Panc1 (cell line): Measurements from ENCODE around the gene ZDHHC7. TPM values are rescaled to one million over a fixed set of nuclear protein-coding genes. Genes with fewer than 3 reads are reported as not detected.

Experiments used
- ATAC-seq: fragments of 200-7000 bp; cut with Tn5 transposase; 2 replicates; pipeline ENCODE4 v1.9.1; 2020; ENCODE audit warnings: mild to moderate bottlenecking, moderate library complexity
- BruUV-seq: library from RNA; stranded (reverse); fragments of 400-500 nt; replicated peaks from 2 replicates; lab custom pipeline; 2021; lab: Mats Ljungman, UMichigan
- CTCF ChIA-PET: fragments of 300-600 bp; sonication (Branson Sonifier 250); formaldehyde crosslinking; loops from one replicate; lab custom pipeline; 2022; ENCODE audit warnings: antibody characterized with exemption; lab: Charles Lee
- POLR2A ChIA-PET: fragments of 300-600 bp; sonication (Branson Sonifier 250); formaldehyde crosslinking; loops from one replicate; lab custom pipeline; 2022; ENCODE audit warnings: antibody characterized with exemption; lab: Charles Lee
- DNase-seq: peaks from one replicate; pipeline ENCODE4 v3.0.0-alpha.2; 2010; ENCODE audit warnings: low read depth, low spot score
- H3K27ac ChIP-seq: 2 replicates; pipeline ENCODE4 v1.5.1; 2011; ENCODE audit warnings: mild to moderate bottlenecking, low read length, inconsistent platforms
- H3K27me3 ChIP-seq: fragments of 200-500 bp; sonication (Bioruptor generic); 2 replicates; pipeline ENCODE4 v1.6.0; 2014; ENCODE audit warnings: low read length, inconsistent platforms; ENCODE audit not compliant: control insufficient read depth, insufficient read depth
- H3K36me3 ChIP-seq: fragments of 200-500 bp; sonication (Bioruptor generic); 2 replicates; pipeline ENCODE4 v1.5.1; 2014; ENCODE audit warnings: inconsistent platforms, mild to moderate bottlenecking, low read length, moderate library complexity; ENCODE audit not compliant: control insufficient read depth, insufficient read depth
- H3K4me1 ChIP-seq: 2 replicates; pipeline ENCODE4 v1.5.1; 2011; ENCODE audit warnings: inconsistent platforms, mild to moderate bottlenecking, low read length, moderate library complexity; ENCODE audit not compliant: control insufficient read depth, insufficient read depth
- H3K4me3 ChIP-seq, 2 experiments: 2 replicates each; pipeline ENCODE4 v1.5.1; 2011 to 2012; ENCODE audit warnings: low read depth in 2 of 2, low read length in 2 of 2, mild to moderate bottlenecking in 2 of 2, inconsistent platforms in 1 of 2, moderate library complexity in 1 of 2
- H3K9me3 ChIP-seq: fragments of 200-500 bp; sonication (Bioruptor generic); 2 replicates; pipeline ENCODE4 v1.5.1; 2014; ENCODE audit warnings: low read depth, mild to moderate bottlenecking, inconsistent platforms, low read length, moderate library complexity; ENCODE audit not compliant: control insufficient read depth, insufficient read depth
- POLR2AphosphoS5 ChIP-seq: IDR thresholded peaks from 2 replicates; pipeline ENCODE4 v1.6.1; 2012; ENCODE audit warnings: mild to moderate bottlenecking, low read depth, low read length, moderate library complexity
- SIN3A ChIP-seq: IDR thresholded peaks from 2 replicates; pipeline ENCODE4 v1.6.1; 2012; ENCODE audit warnings: low read depth, mild to moderate bottlenecking, low read length, moderate library complexity, borderline replicate concordance; ENCODE audit not compliant: insufficient read depth
- TCF7L2 ChIP-seq: IDR thresholded peaks from 2 replicates; pipeline ENCODE4 v1.6.1; 2011; ENCODE audit warnings: mild to moderate bottlenecking, low read depth, low read length, inconsistent platforms
- in situ Hi-C: cut with HindIII; loops from 2 replicates; pipeline ENCODE4 v1.10.0; 2016; ENCODE audit warnings: low sequenced_read_pairs, low pct_unique_long_range_greater_than_20kb
- intact Hi-C: fragments of 100-400 bp; cut with micrococcal nuclease; formaldehyde crosslinking; loops from one replicate; pipeline ENCODE4 v1.10.0; 2022; ENCODE audit not compliant: unreplicated experiment
- total RNA-seq: library from RNA; stranded (reverse); gene quantifications from one replicate; pipeline ENCODE4 v1.2.1, GENCODE V29; 2021; ENCODE audit not compliant: unreplicated experiment
- TF ChIP-seq, protein P1 (sequence below), 2 experiments: IDR thresholded peaks; 2 replicates each; pipeline ENCODE4 v1.6.1; 2011 to 2012; ENCODE audit warnings: low read depth in 2 of 2, control low read depth in 1 of 2, low read length in 1 of 2, mild to moderate bottlenecking in 1 of 2, moderate library complexity in 1 of 2; ENCODE audit not compliant: insufficient read depth in 1 of 2
- TF ChIP-seq, protein P2 (sequence below): fragments of 450-650 bp; IDR thresholded peaks from 2 replicates; pipeline ENCODE4 v1.5.1; 2017; ENCODE audit warnings: mild to moderate bottlenecking

ZDHHC7 gene
- total RNA-seq, 1 experiment from 2014 or later: 71.5 TPM

- Histone ChIP-seq H3K4me3 (no peak overlapping the region), H3K9me3 (no peaks in the 10 kb centered on the region), H3K36me3 (no peaks in the 10 kb centered on the region), H3K27me3 (no peaks in the 10 kb centered on the region), H3K4me1 (no peaks in the 10 kb centered on the region), H3K27ac (no peak overlapping the region)
- TF ChIP-seq, protein P1, sequence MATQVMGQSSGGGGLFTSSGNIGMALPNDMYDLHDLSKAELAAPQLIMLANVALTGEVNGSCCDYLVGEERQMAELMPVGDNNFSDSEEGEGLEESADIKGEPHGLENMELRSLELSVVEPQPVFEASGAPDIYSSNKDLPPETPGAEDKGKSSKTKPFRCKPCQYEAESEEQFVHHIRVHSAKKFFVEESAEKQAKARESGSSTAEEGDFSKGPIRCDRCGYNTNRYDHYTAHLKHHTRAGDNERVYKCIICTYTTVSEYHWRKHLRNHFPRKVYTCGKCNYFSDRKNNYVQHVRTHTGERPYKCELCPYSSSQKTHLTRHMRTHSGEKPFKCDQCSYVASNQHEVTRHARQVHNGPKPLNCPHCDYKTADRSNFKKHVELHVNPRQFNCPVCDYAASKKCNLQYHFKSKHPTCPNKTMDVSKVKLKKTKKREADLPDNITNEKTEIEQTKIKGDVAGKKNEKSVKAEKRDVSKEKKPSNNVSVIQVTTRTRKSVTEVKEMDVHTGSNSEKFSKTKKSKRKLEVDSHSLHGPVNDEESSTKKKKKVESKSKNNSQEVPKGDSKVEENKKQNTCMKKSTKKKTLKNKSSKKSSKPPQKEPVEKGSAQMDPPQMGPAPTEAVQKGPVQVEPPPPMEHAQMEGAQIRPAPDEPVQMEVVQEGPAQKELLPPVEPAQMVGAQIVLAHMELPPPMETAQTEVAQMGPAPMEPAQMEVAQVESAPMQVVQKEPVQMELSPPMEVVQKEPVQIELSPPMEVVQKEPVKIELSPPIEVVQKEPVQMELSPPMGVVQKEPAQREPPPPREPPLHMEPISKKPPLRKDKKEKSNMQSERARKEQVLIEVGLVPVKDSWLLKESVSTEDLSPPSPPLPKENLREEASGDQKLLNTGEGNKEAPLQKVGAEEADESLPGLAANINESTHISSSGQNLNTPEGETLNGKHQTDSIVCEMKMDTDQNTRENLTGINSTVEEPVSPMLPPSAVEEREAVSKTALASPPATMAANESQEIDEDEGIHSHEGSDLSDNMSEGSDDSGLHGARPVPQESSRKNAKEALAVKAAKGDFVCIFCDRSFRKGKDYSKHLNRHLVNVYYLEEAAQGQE (IDR thresholded peaks at IDR 0.05; ENCODE audit: insufficient read depth in 1 of 2, low read depth in 2 of 2, low read length in 1 of 2): no peak
- TF ChIP-seq POLR2AphosphoS5 (no peak), TCF7L2 (no peak), SIN3A (no peak)
- TF ChIP-seq, protein P2, sequence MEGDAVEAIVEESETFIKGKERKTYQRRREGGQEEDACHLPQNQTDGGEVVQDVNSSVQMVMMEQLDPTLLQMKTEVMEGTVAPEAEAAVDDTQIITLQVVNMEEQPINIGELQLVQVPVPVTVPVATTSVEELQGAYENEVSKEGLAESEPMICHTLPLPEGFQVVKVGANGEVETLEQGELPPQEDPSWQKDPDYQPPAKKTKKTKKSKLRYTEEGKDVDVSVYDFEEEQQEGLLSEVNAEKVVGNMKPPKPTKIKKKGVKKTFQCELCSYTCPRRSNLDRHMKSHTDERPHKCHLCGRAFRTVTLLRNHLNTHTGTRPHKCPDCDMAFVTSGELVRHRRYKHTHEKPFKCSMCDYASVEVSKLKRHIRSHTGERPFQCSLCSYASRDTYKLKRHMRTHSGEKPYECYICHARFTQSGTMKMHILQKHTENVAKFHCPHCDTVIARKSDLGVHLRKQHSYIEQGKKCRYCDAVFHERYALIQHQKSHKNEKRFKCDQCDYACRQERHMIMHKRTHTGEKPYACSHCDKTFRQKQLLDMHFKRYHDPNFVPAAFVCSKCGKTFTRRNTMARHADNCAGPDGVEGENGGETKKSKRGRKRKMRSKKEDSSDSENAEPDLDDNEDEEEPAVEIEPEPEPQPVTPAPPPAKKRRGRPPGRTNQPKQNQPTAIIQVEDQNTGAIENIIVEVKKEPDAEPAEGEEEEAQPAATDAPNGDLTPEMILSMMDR: no peak
- BruUV-seq: no TSS peak
- ATAC-seq (no peak), DNase-seq (no peak)
- ChIA-PET CTCF (no interaction called here), POLR2A (no interaction called here)
- in situ Hi-C loops (no loop called here), intact Hi-C loops (no loop called here)
Measured at GRCh38 chr16:85018529-85019236, 7.3 kb upstream of the ZDHHC7 start.

- CTCF ChIA-PET: no interaction called here
- DNase-seq (no peak), ATAC-seq (no peak)
- POLR2A ChIA-PET: no interaction called here
- H3K36me3 ChIP-seq: no peaks in the 10 kb centered on the region
- no peaks in the 10 kb centered on the region for H3K27me3 ChIP-seq
- intact Hi-C loops (no loop called here), in situ Hi-C loops (no loop called here)
- no peak overlapping the region for H3K4me3 ChIP-seq
- no peak for TF ChIP-seq SIN3A
- TF ChIP-seq, protein P1 (IDR thresholded peaks at IDR 0.05; ENCODE audit: insufficient read depth in 1 of 2, low read depth in 2 of 2, low read length in 1 of 2): no peak
- TF ChIP-seq, protein P2: no peak
- no peak for TF ChIP-seq TCF7L2
- no peak for TF ChIP-seq POLR2AphosphoS5
- H3K27ac ChIP-seq: no peak overlapping the region
- H3K9me3 ChIP-seq: no peaks in the 10 kb centered on the region
- no peaks in the 10 kb centered on the region for H3K4me1 ChIP-seq
- no TSS peak for BruUV-seq
Measured at GRCh38 chr16:85017633-85018032, 6.3 kb upstream of the ZDHHC7 start.
